ENCODE measurements around the gene CITED4. TPM values are rescaled to one million over a fixed set of nuclear protein-coding genes. Genes with fewer than 3 reads are reported as not detected.

The CITED4 gene
- total and polyA plus RNA-seq, 2 donors (not counting 1 experiment from before 2014, with no cell fraction given) = 0.20 to 1.7 TPM

DNA sequence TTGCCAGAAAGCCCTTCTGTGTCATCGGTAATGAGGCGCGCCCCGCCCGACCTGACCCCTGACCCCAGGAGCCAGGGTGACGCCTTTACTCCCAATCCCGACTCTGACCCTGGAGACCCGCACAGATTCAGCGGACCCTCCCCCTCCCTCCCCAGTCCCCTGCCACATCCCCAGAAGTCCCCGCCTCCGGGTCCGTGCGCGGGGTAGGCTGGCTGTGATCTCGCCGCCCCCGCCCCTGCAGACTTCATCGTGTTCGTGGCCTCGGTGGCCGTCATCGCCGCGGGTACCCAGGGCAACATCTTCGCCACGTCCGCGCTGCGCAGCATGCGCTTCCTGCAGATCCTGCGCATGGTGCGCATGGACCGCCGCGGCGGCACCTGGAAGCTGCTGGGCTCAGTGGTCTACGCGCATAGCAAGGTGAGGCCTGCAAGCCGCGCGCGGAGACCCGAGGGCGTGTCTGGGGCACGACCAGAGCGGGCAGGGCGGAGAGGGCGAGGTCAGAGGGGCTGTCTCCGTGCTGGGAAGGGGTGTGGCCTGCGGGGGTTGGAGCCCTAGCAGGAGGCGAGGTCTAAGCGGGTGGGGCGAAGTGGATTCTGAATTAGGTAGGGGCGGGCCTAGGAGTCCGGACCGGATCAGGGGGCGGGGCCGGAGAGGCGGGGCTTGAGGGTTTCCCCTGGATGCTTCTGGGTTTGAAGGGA, 43.8 kb downstream of the CITED4 start:
- Histone ChIP-seq H3K4me3 (replicated peaks in 1 of 4; ENCODE audit: control extremely low read depth in 1 of 4, insufficient read depth in 1 of 4, low read depth in 3 of 4, low read length in 4 of 4) (peak overlapping the region in 1 of 4 experiments; percentile 34), H3K27ac (ENCODE audit: insufficient read depth, low read length) (no peak overlapping the region), H4K20me1 (ENCODE audit: control insufficient read depth, extremely low read depth, insufficient read depth, low read length) (no peaks in the 10 kb centered on the region), H3K4me2 (ENCODE audit: extremely low read depth, insufficient read depth, low read length) (peak overlapping the region; percentile 13), H3K79me2 (ENCODE audit: control insufficient read depth, insufficient read depth, low read length) (no peaks in the 10 kb centered on the region), H3K9me3 (ENCODE audit: control insufficient read depth, insufficient read depth, low read depth, low read length) (no peaks in the 10 kb centered on the region), H2AFZ (ENCODE audit: low read length) (no peak overlapping the region), H3K36me3 (ENCODE audit: control insufficient read depth, insufficient read depth, low read length) (no peaks in the 10 kb centered on the region), H3K9ac (ENCODE audit: insufficient read depth, low read length) (no peak overlapping the region), H3K27me3 (ENCODE audit: control insufficient read depth, insufficient read depth, low read length) (peaks cover 9% of the 10 kb centered on the region), H3K4me1 (ENCODE audit: control insufficient read depth, extremely low read depth, insufficient read depth, low read length) (no peaks in the 10 kb centered on the region)
- TF ChIP-seq, protein P1, sequence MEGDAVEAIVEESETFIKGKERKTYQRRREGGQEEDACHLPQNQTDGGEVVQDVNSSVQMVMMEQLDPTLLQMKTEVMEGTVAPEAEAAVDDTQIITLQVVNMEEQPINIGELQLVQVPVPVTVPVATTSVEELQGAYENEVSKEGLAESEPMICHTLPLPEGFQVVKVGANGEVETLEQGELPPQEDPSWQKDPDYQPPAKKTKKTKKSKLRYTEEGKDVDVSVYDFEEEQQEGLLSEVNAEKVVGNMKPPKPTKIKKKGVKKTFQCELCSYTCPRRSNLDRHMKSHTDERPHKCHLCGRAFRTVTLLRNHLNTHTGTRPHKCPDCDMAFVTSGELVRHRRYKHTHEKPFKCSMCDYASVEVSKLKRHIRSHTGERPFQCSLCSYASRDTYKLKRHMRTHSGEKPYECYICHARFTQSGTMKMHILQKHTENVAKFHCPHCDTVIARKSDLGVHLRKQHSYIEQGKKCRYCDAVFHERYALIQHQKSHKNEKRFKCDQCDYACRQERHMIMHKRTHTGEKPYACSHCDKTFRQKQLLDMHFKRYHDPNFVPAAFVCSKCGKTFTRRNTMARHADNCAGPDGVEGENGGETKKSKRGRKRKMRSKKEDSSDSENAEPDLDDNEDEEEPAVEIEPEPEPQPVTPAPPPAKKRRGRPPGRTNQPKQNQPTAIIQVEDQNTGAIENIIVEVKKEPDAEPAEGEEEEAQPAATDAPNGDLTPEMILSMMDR (conservative IDR thresholded peaks at IDR 0.05 in 1 of 2, IDR thresholded peaks at IDR 0.05 in 1 of 2; ENCODE audit: low read depth in 1 of 2, low read length in 2 of 2) = no peak
- no peak for TF ChIP-seq EZH2 (IDR thresholded peaks at IDR 0.05; ENCODE audit: low read length, missing control alignments)
- peak; percentile 5 to 18 for DNase-seq (ENCODE audit: low read depth in 2 of 2)

GRCh38 chr1:40817791-40818263, 44.3 kb downstream of the CITED4 start:
- no peak overlapping the region for H2AFZ ChIP-seq (ENCODE audit: low read length)
- H3K27me3 ChIP-seq (ENCODE audit: control insufficient read depth, insufficient read depth, low read length) = peaks cover 9% of the 10 kb centered on the region
- H3K36me3 ChIP-seq (ENCODE audit: control insufficient read depth, insufficient read depth, low read length) = no peaks in the 10 kb centered on the region
- no peaks in the 10 kb centered on the region for H3K9me3 ChIP-seq (ENCODE audit: control insufficient read depth, insufficient read depth, low read depth, low read length)
- no peaks in the 10 kb centered on the region for H4K20me1 ChIP-seq (ENCODE audit: control insufficient read depth, extremely low read depth, insufficient read depth, low read length)
- DNase-seq (ENCODE audit: low read depth in 2 of 2) = no peak
- H3K4me3 ChIP-seq (replicated peaks in 1 of 4; ENCODE audit: control extremely low read depth in 1 of 4, insufficient read depth in 1 of 4, low read depth in 3 of 4, low read length in 4 of 4) = no peak overlapping the region
- TF ChIP-seq, protein P1 (conservative IDR thresholded peaks at IDR 0.05 in 1 of 2, IDR thresholded peaks at IDR 0.05 in 1 of 2; ENCODE audit: low read depth in 1 of 2, low read length in 2 of 2) = no peak
- no peak for TF ChIP-seq EZH2 (IDR thresholded peaks at IDR 0.05; ENCODE audit: low read length, missing control alignments)
- H3K4me2 ChIP-seq (ENCODE audit: extremely low read depth, insufficient read depth, low read length) = no peak overlapping the region
- no peak overlapping the region for H3K27ac ChIP-seq (ENCODE audit: insufficient read depth, low read length)
- no peak overlapping the region for H3K9ac ChIP-seq (ENCODE audit: insufficient read depth, low read length)
- no peaks in the 10 kb centered on the region for H3K79me2 ChIP-seq (ENCODE audit: control insufficient read depth, insufficient read depth, low read length)
- H3K4me1 ChIP-seq (ENCODE audit: control insufficient read depth, extremely low read depth, insufficient read depth, low read length) = no peaks in the 10 kb centered on the region

DNA sequence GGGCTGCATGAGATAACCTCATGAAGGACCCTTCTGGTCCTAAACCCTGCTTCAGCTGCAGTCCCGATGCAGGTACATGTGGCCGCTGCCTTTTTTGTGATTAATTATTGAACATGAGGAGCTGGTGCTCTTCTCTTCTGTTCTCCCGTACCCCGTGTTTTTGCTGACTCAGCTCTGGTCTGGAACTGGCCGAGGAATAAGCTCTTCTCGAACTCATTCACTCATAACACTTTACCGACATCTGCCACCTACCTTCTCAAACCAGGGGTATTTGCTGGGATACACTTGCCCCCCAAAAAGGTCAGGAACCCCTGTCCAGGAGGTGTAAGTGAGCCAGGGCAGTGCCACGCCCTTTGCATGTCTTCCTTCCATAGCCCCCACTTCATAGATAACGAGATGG, 46.7 kb downstream of the CITED4 start:
- no peak for DNase-seq (ENCODE audit: low read depth in 2 of 2)
- Histone ChIP-seq H3K4me2 (ENCODE audit: extremely low read depth, insufficient read depth, low read length) (no peak overlapping the region), H3K4me1 (ENCODE audit: control insufficient read depth, extremely low read depth, insufficient read depth, low read length) (no peaks in the 10 kb centered on the region)

More for the DNA sequence above, 46.7 kb downstream of the CITED4 start:
- H2AFZ ChIP-seq (ENCODE audit: low read length) = no peak overlapping the region
- H3K9ac ChIP-seq (ENCODE audit: insufficient read depth, low read length) = no peak overlapping the region
- H3K27ac ChIP-seq (ENCODE audit: insufficient read depth, low read length) = no peak overlapping the region
- no peaks in the 10 kb centered on the region for H4K20me1 ChIP-seq (ENCODE audit: control insufficient read depth, extremely low read depth, insufficient read depth, low read length)
- no peaks in the 10 kb centered on the region for H3K36me3 ChIP-seq (ENCODE audit: control insufficient read depth, insufficient read depth, low read length)
- H3K4me3 ChIP-seq (replicated peaks in 1 of 4; ENCODE audit: control extremely low read depth in 1 of 4, insufficient read depth in 1 of 4, low read depth in 3 of 4, low read length in 4 of 4) = no peak overlapping the region
- TF ChIP-seq EZH2 (IDR thresholded peaks at IDR 0.05; ENCODE audit: low read length, missing control alignments) = no peak
- TF ChIP-seq, protein P1 (conservative IDR thresholded peaks at IDR 0.05 in 1 of 2, IDR thresholded peaks at IDR 0.05 in 1 of 2; ENCODE audit: low read depth in 1 of 2, low read length in 2 of 2) = no peak
- H3K9me3 ChIP-seq (ENCODE audit: control insufficient read depth, insufficient read depth, low read depth, low read length) = no peaks in the 10 kb centered on the region
- no peaks in the 10 kb centered on the region for H3K79me2 ChIP-seq (ENCODE audit: control insufficient read depth, insufficient read depth, low read length)
- peaks cover 12% of the 10 kb centered on the region for H3K27me3 ChIP-seq (ENCODE audit: control insufficient read depth, insufficient read depth, low read length)

Other genes with a start within 250 kb of the CITED4 start
- 0.33 and 0.51 TPM in 2 replicates for gene RIMS3, start 196.7 kb downstream of the CITED4 start, total RNA-seq
- 0.11 and 0.12 TPM in 2 replicates for gene RIMS3, start 196.7 kb downstream of the CITED4 start, polyA plus RNA-seq
- 17.5 and 23.8 TPM in 2 replicates for gene NFYC, start 170.7 kb downstream of the CITED4 start, total RNA-seq
- gene NFYC, start 170.7 kb downstream of the CITED4 start, polyA plus RNA-seq = 31.0 and 48.2 TPM in 2 replicates
- gene KCNQ4, start 78.6 kb downstream of the CITED4 start, total RNA-seq = under 0.01 TPM in 2 replicates
- 0.02 and 0.03 TPM in 2 replicates for gene KCNQ4, start 78.6 kb downstream of the CITED4 start, polyA plus RNA-seq
- gene CTPS1, start 117.3 kb upstream of the CITED4 start, total RNA-seq = 11.3 and 12.1 TPM in 2 replicates
- 26.5 and 52.0 TPM in 2 replicates for gene CTPS1, start 117.3 kb upstream of the CITED4 start, polyA plus RNA-seq
- 0.51 and 0.66 TPM in 2 replicates for gene SLFNL1, start 159.4 kb upstream of the CITED4 start, total RNA-seq
- gene SLFNL1, start 159.4 kb upstream of the CITED4 start, polyA plus RNA-seq = 0.01 TPM in 1 of 2 replicates, not detected in the other

Measured in fibroblast of lung (primary cell).